K562 (cell line): ENCODE measurements around the gene NYAP1. TPM values are rescaled to one million over a fixed set of nuclear protein-coding genes. Genes with fewer than 3 reads are reported as not detected.

Experiments used
- BCOR ChIP-seq: fragments of 450-650 bp; IDR thresholded peaks from 2 replicates; pipeline ENCODE4 v1.6.1; 2016
- CREB1 ChIP-seq, 2 experiments: sonication (generic) in 1 of 2; formaldehyde crosslinking in 1 of 2; IDR thresholded peaks; 2 replicates each; pipeline versions ENCODE4 v1.6.1 to v1.8.0; 2012 to 2022; ENCODE audit warnings: inconsistent platforms in 1 of 2, mild to moderate bottlenecking in 1 of 2, missing genetic modification reagents in 1 of 2, moderate library complexity in 1 of 2
- DIDO1 ChIP-seq: fragments of 450-650 bp; IDR thresholded peaks from 2 replicates; pipeline ENCODE4 v1.6.1; 2016; ENCODE audit warnings: low read depth, missing biosample characterization, missing genetic modification characterization
- EHMT2 ChIP-seq: fragments of 450-650 bp; IDR thresholded peaks from 2 replicates; pipeline ENCODE4 v1.6.1; 2018; ENCODE audit warnings: antibody characterized with exemption
- FOXM1 ChIP-seq, 2 experiments: fragments of 450-650 bp in 1 of 2; sonication (generic) in 1 of 2; formaldehyde crosslinking in 1 of 2; IDR thresholded peaks; 2 replicates each; pipeline versions ENCODE4 v1.6.1 to v1.9.0; 2017 to 2022; ENCODE audit warnings: low read depth in 2 of 2, mild to moderate bottlenecking in 2 of 2, missing genetic modification reagents in 1 of 2, moderate library complexity in 1 of 2
- GTF2A2 ChIP-seq: IDR thresholded peaks from 2 replicates; pipeline ENCODE4 v1.6.1; 2016; ENCODE audit warnings: mild to moderate bottlenecking, missing genetic modification characterization, missing compliant biosample characterization
- HDAC1 ChIP-seq, 2 experiments: fragments of 450-650 bp; IDR thresholded peaks; 2 replicates each; pipeline ENCODE4 v1.6.1; 2016 to 2017; ENCODE audit warnings: inconsistent platforms in 1 of 2, mild to moderate bottlenecking in 1 of 2, moderate library complexity in 1 of 2
- HEY1 ChIP-seq: fragments of 250-450 bp; sonication (Bioruptor Pico); IDR thresholded peaks from 2 replicates; pipeline ENCODE4 v1.5.0; 2020; ENCODE audit warnings: mild to moderate bottlenecking, moderate library complexity, borderline replicate concordance
- KDM1A ChIP-seq, 2 experiments: fragments of 450-650 bp; IDR thresholded peaks; 2 replicates each; pipeline ENCODE4 v1.6.1; 2016; ENCODE audit warnings: mild to moderate bottlenecking in 2 of 2
- KLF16 ChIP-seq: IDR thresholded peaks from 2 replicates; pipeline ENCODE4 v1.6.1; 2016; ENCODE audit warnings: antibody characterized with exemption
- PHB2 ChIP-seq: fragments of 450-650 bp; IDR thresholded peaks from 2 replicates; pipeline ENCODE4 v1.6.1; 2017; ENCODE audit warnings: low read depth
- RFX1 ChIP-seq: fragments of 450-650 bp; IDR thresholded peaks from 2 replicates; pipeline ENCODE4 v1.6.1; 2016; ENCODE audit warnings: mild to moderate bottlenecking, moderate library complexity
- TRIM24 ChIP-seq, 2 experiments: fragments of 450-650 bp; IDR thresholded peaks; 2 replicates each; pipeline ENCODE4 v1.6.1; 2016
- ZNF146 ChIP-seq: IDR thresholded peaks from one replicate; pipeline ENCODE4 v1.6.1; 2018; ENCODE audit warnings: missing compliant biosample characterization; ENCODE audit not compliant: unreplicated experiment
- ZNF175 ChIP-seq: fragments of 200-800 bp; sonication (Bioruptor generic); IDR thresholded peaks from 2 replicates; pipeline ENCODE4 v1.6.1; 2016; ENCODE audit warnings: low read depth, mild to moderate bottlenecking, missing genetic modification characterization, missing compliant biosample characterization
- ZNF445 ChIP-seq: fragments of 250-450 bp; sonication (Bioruptor Pico); IDR thresholded peaks from 2 replicates; pipeline ENCODE4 v1.4.0; 2020; ENCODE audit warnings: low read depth, mild to moderate bottlenecking, moderate library complexity
- polyA plus RNA-seq, 8 experiments: library from polyadenylated mRNA; depleted of rRNA in 4 of 8; stranded (reverse) in 5 of 8; unstranded in 3 of 8; fragments of >200 nt; fragmentation: Nextera tagmentation in 2 of 8; fragmentation: Illumina TruSeq in 1 of 8; extraction: Ambion mirVana in 2 of 8; extraction: Trizol in 1 of 8; gene quantifications; 2 replicates each; pipeline versions ENCODE4 v1.2.1 to v1.2.3, GENCODE V29; 2011 to 2014; ENCODE audit warnings: inconsistent platforms in 1 of 8, missing spikeins in 1 of 8
- total RNA-seq, 7 experiments: library from RNA; depleted of rRNA in 6 of 7; stranded (reverse); fragments of >200 nt in 6 of 7; fragmentation: Illumina TruSeq in 2 of 7; extraction: Trizol in 2 of 7; gene quantifications; 2 replicates each; pipeline versions ENCODE4 v1.2.1 to v1.2.3, GENCODE V29; 2011 to 2021; ENCODE audit warnings: low replicate concordance in 1 of 7
- TF ChIP-seq, protein P1 (sequence below): fragments of 450-650 bp; formaldehyde crosslinking; IDR thresholded peaks from 2 replicates; pipeline ENCODE4 v1.4.0; 2022; ENCODE audit warnings: missing genetic modification characterization
- TF ChIP-seq, protein P2 (sequence below): fragments of 200-800 bp; sonication (Bioruptor generic); IDR thresholded peaks from 2 replicates; pipeline ENCODE4 v1.6.1; 2017; ENCODE audit warnings: missing genetic modification characterization, missing compliant biosample characterization
- TF ChIP-seq, protein P3 (sequence below): fragments of 200-800 bp; sonication (Bioruptor generic); IDR thresholded peaks from 2 replicates; pipeline ENCODE4 v1.6.1; 2017; ENCODE audit warnings: missing genetic modification characterization, missing compliant biosample characterization
- TF ChIP-seq, protein P4 (sequence below): fragments of 250-450 bp; sonication (Bioruptor Pico); IDR thresholded peaks from 2 replicates; pipeline ENCODE4 v1.4.0; 2020; ENCODE audit warnings: borderline replicate concordance

Gene NYAP1
- total and polyA plus RNA-seq, 9 of the 15 experiments (the other 6 are each of a cell fraction or from before 2014, with no cell fraction given), result 0.11 to 0.88 (median 0.22) TPM; not detected in 2

DNA sequence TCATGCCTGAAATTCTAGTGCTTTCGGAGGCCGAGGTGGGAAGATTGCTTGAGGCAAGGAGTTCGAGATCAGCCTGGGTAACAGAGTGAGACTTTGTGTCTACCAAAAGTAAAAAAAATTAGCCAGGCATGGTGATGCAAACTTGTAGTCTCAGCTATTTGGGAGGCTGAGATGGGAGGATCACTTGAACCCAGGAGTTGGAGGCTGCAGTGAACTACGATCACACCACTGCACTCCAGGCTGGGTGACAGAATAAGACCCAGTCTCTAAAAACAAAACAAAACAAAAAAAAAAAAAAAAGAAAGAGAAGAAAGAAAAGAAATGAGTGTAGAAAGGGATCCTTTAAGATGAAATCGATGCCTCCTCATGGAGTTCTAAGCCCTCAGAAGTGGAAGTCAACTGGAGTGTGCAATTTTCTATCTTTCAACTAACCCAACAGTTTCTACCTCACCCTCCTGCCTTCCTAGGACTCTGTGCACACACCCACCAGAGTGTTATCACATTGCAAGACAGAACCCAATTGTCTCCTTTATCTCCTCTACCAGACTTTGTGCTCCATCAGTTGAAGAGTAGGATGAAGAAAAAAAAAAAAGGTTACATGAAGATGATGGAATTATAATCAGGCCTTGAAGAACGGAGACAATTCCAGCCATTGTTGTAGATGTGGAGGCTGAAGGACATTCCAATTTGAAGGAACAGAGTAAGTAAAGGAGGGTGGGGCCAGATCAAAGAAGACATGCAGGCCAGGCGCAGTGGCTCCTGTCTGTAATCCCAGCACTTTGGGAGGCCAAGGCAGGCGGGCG, 26.9 kb downstream of the NYAP1 start (continued):
- TF ChIP-seq, protein P1, sequence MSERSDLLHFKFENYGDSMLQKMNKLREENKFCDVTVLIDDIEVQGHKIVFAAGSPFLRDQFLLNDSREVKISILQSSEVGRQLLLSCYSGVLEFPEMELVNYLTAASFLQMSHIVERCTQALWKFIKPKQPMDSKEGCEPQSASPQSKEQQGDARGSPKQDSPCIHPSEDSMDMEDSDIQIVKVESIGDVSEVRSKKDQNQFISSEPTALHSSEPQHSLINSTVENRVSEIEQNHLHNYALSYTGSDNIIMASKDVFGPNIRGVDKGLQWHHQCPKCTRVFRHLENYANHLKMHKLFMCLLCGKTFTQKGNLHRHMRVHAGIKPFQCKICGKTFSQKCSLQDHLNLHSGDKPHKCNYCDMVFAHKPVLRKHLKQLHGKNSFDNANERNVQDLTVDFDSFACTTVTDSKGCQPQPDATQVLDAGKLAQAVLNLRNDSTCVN (CRISPR knock-in tag), result no peak
- TF ChIP-seq ZNF445 (CRISPR knock-in tag), result no peak
- no peak for TF ChIP-seq ZNF146 (CRISPR knock-in tag)
- TF ChIP-seq, protein P2, sequence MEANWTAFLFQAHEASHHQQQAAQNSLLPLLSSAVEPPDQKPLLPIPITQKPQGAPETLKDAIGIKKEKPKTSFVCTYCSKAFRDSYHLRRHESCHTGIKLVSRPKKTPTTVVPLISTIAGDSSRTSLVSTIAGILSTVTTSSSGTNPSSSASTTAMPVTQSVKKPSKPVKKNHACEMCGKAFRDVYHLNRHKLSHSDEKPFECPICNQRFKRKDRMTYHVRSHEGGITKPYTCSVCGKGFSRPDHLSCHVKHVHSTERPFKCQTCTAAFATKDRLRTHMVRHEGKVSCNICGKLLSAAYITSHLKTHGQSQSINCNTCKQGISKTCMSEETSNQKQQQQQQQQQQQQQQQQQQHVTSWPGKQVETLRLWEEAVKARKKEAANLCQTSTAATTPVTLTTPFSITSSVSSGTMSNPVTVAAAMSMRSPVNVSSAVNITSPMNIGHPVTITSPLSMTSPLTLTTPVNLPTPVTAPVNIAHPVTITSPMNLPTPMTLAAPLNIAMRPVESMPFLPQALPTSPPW, result peak; percentile 56
- peak; percentile 84 for TF ChIP-seq FOXM1 (IDR thresholded peaks at IDR 0.05; ENCODE audit: low read depth)
- no peak for TF ChIP-seq FOXM1 (CRISPR knock-in tag; IDR thresholded peaks at IDR 0.05; ENCODE audit: low read depth)
- TF ChIP-seq GTF2A2 (tag), result no peak
- TF ChIP-seq KDM1A (IDR thresholded peaks at IDR 0.05), result peak; percentile 83 to 89
- peak; percentile 81 to 86 for TF ChIP-seq TRIM24 (IDR thresholded peaks at IDR 0.05)
- peak; percentile 93 for TF ChIP-seq KLF16
- TF ChIP-seq DIDO1 (tag), result 0 out of 2 replicates have a peak, but pooled peaks have one; percentile 41
- no peak for TF ChIP-seq HEY1 (CRISPR knock-in tag)
- peak; percentile 46 to 93; a peak in 2 of 4 replicates for TF ChIP-seq HDAC1 (IDR thresholded peaks at IDR 0.05)
- TF ChIP-seq RFX1, result no peak
- TF ChIP-seq BCOR, result peak; percentile 95
- 0 out of 2 replicates have a peak, but pooled peaks have one; percentile 39 for TF ChIP-seq ZNF175 (CRISPR knock-in tag)
- TF ChIP-seq CREB1 (IDR thresholded peaks at IDR 0.05), result peak; percentile 48; the same call in 1 of the 2 replicates
- no peak for TF ChIP-seq CREB1 (CRISPR knock-in tag; IDR thresholded peaks at IDR 0.05)
- TF ChIP-seq, protein P3, sequence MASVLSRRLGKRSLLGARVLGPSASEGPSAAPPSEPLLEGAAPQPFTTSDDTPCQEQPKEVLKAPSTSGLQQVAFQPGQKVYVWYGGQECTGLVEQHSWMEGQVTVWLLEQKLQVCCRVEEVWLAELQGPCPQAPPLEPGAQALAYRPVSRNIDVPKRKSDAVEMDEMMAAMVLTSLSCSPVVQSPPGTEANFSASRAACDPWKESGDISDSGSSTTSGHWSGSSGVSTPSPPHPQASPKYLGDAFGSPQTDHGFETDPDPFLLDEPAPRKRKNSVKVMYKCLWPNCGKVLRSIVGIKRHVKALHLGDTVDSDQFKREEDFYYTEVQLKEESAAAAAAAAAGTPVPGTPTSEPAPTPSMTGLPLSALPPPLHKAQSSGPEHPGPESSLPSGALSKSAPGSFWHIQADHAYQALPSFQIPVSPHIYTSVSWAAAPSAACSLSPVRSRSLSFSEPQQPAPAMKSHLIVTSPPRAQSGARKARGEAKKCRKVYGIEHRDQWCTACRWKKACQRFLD (CRISPR knock-in tag), result 0 out of 2 replicates have a peak, but pooled peaks have one; percentile 49
- TF ChIP-seq EHMT2, result peak; percentile 86
- TF ChIP-seq, protein P4, sequence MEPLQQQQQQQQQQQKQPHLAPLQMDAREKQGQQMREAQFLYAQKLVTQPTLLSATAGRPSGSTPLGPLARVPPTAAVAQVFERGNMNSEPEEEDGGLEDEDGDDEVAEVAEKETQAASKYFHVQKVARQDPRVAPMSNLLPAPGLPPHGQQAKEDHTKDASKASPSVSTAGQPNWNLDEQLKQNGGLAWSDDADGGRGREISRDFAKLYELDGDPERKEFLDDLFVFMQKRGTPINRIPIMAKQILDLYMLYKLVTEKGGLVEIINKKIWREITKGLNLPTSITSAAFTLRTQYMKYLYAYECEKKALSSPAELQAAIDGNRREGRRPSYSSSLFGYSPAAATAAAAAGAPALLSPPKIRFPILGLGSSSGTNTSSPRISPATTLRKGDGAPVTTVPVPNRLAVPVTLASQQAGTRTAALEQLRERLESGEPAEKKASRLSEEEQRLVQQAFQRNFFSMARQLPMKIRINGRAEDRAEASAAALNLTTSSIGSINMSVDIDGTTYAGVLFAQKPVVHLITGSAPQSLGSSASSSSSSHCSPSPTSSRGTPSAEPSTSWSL (CRISPR knock-in tag), result no peak
- TF ChIP-seq PHB2, result peak; percentile 75
